Measurements from ENCODE around the gene COL9A1.
"Not testable (repeated sequence)": the region's sequence is repeated elsewhere in the genome, so short reads cannot be mapped to it uniquely, and the experiment has no call there.

The COL9A1 gene

DNA sequence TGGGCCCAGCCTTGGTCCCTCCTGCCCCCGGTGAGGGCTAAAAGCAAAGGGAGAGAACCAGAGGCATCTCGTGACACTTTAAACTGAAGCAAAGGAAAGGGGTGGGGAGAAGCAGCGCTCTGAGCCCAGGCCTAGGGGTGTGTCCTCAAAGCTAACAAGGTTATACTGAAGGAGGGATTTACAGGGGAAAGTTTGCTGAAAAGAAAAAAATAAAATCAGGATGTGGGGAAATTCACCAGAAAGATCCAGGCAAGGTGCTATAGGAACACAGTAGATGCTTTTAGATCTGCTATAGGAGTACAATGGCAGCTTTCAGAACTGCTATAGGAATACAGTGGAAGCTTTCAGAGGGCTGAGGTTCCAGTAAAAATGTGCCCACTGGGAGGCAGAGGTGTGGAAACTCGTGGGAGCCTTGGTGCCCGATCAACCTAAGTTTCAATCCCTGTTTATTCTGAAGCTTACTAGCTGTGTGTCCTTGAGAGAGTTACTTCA is at the start of gene COL9A1:
TSS of gene COL9A1 (minus strand) at position 51 of the 492 bp plus-strand sequence. CDS start 160 bp downstream, outside the sequence.
- H3K27ac Mint-ChIP-seq: no peak within 1 kb of the TSS
- peaks cover 41% of the 10 kb centered on the region for H3K27me3 Mint-ChIP-seq
- no peak within 1 kb of the TSS for H3K4me3 Mint-ChIP-seq
- no peaks in the 10 kb centered on the region for H3K36me3 Mint-ChIP-seq (ENCODE audit: low read depth)
- H3K9me3 Mint-ChIP-seq: no peaks in the 10 kb centered on the region
- no peaks in the 10 kb centered on the region for H3K4me1 Mint-ChIP-seq (ENCODE audit: low read depth)

DNA sequence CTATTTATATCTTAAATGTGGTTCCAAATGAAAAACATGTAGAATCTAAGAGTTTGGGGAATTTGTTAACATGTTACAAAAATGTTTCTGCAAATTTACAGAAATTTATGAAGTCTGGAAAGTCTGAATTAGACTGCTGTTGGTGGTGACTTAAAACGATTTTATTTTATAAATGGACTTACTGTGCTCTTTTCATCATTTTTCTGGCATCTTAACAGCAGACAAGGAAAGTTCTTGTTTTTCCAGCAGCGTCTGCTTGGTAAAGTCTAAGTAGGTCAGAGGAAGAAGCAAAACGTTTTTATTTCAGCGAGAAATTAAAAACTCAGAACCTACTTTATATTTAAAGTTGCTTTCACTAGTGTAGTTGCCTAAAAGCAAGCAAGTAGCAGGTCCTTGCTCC is 48.6 kb upstream of the COL9A1 start:
- H3K9me3 Mint-ChIP-seq: no peaks in the 10 kb centered on the region
- H3K27me3 Mint-ChIP-seq: no peaks in the 10 kb centered on the region
- H3K4me3 Mint-ChIP-seq: no peak overlapping the region
- no peaks in the 10 kb centered on the region for H3K4me1 Mint-ChIP-seq (ENCODE audit: low read depth)
- no peak overlapping the region for H3K27ac Mint-ChIP-seq
- H3K36me3 Mint-ChIP-seq (ENCODE audit: low read depth): no peaks in the 10 kb centered on the region

DNA sequence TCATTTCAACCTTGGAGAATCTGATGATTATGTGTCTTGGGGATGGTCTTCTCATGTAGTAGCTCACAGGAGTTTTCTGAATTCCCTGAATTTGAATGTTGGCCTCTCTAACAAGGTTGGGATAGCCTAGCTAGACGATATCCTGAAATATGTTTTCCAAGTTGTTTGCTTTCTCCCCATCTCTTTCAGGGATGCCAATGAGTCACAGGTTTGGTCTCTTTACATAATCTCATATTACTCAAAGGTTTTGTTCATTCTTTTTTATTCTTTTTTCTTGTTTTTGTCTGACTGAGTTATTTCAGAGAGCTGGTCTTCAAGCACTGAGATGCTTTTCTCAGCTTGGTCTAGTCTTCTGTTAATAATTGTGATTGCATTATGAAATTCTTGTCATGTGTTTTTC is 42.7 kb upstream of the COL9A1 start:
- no peaks in the 10 kb centered on the region for H3K4me1 Mint-ChIP-seq (ENCODE audit: low read depth)

DNA sequence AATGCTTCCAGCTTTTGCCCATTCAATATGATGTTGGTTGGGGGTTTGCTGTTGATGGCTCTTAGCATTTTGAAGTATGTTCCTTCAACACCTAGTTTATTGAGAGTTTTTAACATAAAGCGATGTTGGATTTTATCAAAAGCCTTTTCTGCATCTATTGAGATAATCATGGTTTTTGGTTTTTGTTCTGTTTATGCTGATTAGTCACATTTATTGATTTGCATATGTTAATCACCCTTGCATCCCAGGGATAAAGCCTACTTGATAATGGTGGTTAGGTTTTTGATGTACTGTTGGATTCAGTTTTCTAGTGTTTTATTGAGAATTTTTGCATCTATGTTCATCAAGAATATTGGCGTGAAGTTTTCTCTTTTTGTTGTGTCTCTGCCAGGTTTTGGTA is 40.4 kb upstream of the COL9A1 start:
- H3K36me3 Mint-ChIP-seq (ENCODE audit: low read depth): no peaks in the 10 kb centered on the region
- no peak overlapping the region for H3K27ac Mint-ChIP-seq
- no peaks in the 10 kb centered on the region for H3K4me1 Mint-ChIP-seq (ENCODE audit: low read depth)
- peaks cover 12% of the 10 kb centered on the region for H3K27me3 Mint-ChIP-seq
- H3K9me3 Mint-ChIP-seq: no peaks in the 10 kb centered on the region
- no peak overlapping the region for H3K4me3 Mint-ChIP-seq

More for the DNA sequence above, 42.7 kb upstream of the COL9A1 start:
- H3K27me3 Mint-ChIP-seq: peaks cover 8% of the 10 kb centered on the region
- H3K9me3 Mint-ChIP-seq: no peaks in the 10 kb centered on the region
- H3K36me3 Mint-ChIP-seq (ENCODE audit: low read depth): no peaks in the 10 kb centered on the region
- no peak overlapping the region for H3K27ac Mint-ChIP-seq
- no peak overlapping the region for H3K4me3 Mint-ChIP-seq

DNA sequence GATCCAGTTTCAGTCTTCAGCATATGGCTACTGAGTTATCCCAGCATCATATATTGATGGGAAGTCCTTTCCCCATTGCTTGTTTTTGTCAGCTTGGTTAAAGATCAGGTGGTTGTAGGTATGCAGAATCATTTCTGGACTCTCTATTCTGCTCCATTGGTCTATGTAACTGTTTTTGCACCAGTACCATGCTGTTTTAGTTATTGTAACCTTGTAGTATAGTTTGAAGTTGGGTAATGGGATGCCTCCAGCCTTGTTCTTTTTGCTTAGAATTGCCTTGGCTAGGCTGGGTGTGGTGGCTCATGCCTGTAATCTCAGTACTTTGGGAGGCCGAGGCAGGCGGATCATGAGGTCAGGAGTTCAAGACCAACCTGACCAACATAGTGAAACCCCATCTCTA is 36.9 kb upstream of the COL9A1 start:
- H3K27ac Mint-ChIP-seq; H3K4me1 Mint-ChIP-seq (ENCODE audit: low read depth); H3K36me3 Mint-ChIP-seq (ENCODE audit: low read depth); H3K4me3 Mint-ChIP-seq; H3K9me3 Mint-ChIP-seq: not testable (repeated sequence)
- H3K27me3 Mint-ChIP-seq: peaks cover 11% of the 10 kb centered on the region

DNA sequence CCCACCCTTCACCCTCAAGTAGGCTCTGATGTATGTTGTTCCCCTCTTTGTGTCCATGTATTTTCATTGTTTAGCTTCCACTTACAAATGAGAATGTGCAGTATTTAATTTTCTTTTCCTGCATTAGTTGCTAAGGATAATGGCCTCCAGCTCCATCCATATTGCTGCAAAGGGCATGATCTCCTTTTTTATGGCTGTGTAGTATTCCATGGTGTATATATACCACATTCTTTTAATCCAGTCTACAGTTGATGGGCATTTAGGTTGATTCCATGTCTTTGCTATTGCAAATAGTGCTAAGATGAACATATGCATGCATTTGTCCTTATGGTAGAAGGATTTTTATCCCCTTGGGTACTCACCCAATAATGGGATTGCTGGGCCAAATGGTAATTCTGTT is 35.9 kb upstream of the COL9A1 start:
- H3K36me3 Mint-ChIP-seq (ENCODE audit: low read depth): no peaks in the 10 kb centered on the region
- H3K27ac Mint-ChIP-seq: no peak overlapping the region
- no peak overlapping the region for H3K4me3 Mint-ChIP-seq
- no peaks in the 10 kb centered on the region for H3K9me3 Mint-ChIP-seq
- H3K4me1 Mint-ChIP-seq (ENCODE audit: low read depth): no peaks in the 10 kb centered on the region
- peaks cover 13% of the 10 kb centered on the region for H3K27me3 Mint-ChIP-seq

DNA sequence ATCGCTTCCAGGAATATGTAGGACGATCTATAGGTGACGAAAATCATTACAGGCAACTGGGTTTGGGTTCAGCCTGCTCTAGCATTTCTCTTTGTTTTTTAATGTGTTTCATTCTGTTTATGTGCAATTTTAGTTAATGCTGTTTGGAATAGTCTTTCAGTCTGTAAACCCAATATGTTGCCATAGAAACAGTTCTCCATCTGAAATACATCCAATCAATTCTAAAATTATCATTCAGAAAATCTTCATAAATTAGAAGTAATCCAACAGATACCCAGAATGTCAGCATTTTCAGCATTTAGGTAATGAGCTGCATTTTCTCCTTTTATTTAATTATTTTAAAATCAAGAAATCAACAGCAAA is 34.8 kb upstream of the COL9A1 start:
- peaks cover 22% of the 10 kb centered on the region for H3K27me3 Mint-ChIP-seq
- no peaks in the 10 kb centered on the region for H3K36me3 Mint-ChIP-seq (ENCODE audit: low read depth)
- no peaks in the 10 kb centered on the region for H3K4me1 Mint-ChIP-seq (ENCODE audit: low read depth)
- H3K4me3 Mint-ChIP-seq: no peak overlapping the region
- no peak overlapping the region for H3K27ac Mint-ChIP-seq
- no peaks in the 10 kb centered on the region for H3K9me3 Mint-ChIP-seq

DNA sequence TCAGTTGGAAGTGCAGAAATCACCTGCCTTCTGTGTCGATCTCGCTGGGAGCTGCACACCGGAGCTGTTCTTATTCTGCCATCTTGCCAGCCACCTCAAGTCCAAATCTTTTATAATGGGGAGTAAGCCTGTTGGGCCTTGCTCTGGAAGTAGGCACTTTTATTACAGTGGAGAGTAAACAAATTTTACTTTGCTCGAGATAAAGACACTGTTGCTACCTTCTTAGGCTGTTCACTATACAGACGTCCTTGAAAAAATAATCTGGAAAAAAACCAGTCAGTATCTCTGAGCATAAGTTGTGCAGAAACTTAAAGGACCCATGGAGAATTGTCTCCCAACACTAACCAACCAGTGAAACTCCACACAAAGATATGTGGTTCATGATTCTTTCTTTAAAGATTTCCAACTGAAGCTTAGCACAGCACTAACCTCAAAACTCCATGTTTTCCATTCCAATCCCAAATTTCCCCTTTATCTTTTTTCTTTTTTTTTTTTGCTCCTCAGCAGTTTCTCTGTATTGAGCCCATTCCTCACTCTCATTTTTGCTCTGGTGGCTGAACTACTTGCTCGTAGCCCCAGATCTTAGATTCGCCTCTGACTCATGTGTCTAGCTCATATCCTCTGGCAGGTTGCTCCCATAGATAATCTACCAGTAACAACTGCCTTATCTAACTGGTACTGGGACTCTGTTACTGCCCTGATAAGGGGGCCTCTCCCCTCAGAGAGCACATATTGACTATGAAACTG is 34.3 kb upstream of the COL9A1 start:
- H3K27me3 Mint-ChIP-seq: peaks cover 22% of the 10 kb centered on the region

DNA sequence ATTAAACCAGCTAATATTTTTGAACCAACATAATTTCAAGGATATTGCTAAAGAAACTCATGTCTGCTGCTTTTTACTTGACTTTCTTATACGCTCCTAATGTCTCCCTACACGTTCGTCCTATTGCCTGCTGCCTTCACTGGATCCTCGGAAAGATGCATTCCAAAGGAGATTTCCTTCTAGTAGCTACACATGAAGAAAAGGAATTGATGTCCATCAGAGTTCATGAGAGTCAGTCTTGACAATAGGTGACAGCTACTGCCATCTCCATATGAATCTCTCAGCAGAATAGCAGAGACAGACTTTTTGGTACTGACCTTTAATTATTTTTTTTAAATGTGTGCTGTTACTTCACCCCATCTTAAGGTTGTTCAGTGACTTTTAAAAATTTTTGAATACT is 24.2 kb upstream of the COL9A1 start:
- no peak overlapping the region for H3K27ac Mint-ChIP-seq
- no peaks in the 10 kb centered on the region for H3K27me3 Mint-ChIP-seq
- no peak overlapping the region for H3K4me3 Mint-ChIP-seq
- H3K9me3 Mint-ChIP-seq: no peaks in the 10 kb centered on the region
- no peaks in the 10 kb centered on the region for H3K4me1 Mint-ChIP-seq (ENCODE audit: low read depth)
- H3K36me3 Mint-ChIP-seq (ENCODE audit: low read depth): no peaks in the 10 kb centered on the region

More for the DNA sequence above, 34.3 kb upstream of the COL9A1 start:
- no peaks in the 10 kb centered on the region for H3K9me3 Mint-ChIP-seq
- no peaks in the 10 kb centered on the region for H3K4me1 Mint-ChIP-seq (ENCODE audit: low read depth)
- no peaks in the 10 kb centered on the region for H3K36me3 Mint-ChIP-seq (ENCODE audit: low read depth)
- no peak overlapping the region for H3K27ac Mint-ChIP-seq
- no peak overlapping the region for H3K4me3 Mint-ChIP-seq

DNA sequence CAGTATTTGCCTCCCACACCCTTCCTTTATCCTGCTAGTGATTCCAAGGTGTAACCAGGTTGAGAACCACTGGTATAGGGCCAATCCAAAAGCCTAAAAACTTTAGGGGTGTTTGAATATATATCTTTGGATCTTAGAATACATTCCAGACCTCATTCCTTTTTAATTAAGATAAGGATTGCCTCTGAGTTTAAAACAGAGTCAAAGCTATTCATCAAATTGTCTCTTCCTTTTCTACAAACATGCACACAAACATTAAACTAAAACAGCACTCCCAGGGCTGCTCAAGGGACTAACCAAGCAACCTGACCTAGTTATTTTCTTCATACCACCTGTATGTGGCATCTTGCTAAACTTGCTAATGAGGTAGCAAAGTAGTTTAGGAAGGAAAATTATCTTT is 22.1 kb upstream of the COL9A1 start:
- Mint-ChIP-seq H3K27ac (no peak overlapping the region), H3K4me1 (ENCODE audit: low read depth) (no peaks in the 10 kb centered on the region), H3K9me3 (no peaks in the 10 kb centered on the region), H3K4me3 (no peak overlapping the region), H3K27me3 (no peaks in the 10 kb centered on the region), H3K36me3 (ENCODE audit: low read depth) (no peaks in the 10 kb centered on the region)

DNA sequence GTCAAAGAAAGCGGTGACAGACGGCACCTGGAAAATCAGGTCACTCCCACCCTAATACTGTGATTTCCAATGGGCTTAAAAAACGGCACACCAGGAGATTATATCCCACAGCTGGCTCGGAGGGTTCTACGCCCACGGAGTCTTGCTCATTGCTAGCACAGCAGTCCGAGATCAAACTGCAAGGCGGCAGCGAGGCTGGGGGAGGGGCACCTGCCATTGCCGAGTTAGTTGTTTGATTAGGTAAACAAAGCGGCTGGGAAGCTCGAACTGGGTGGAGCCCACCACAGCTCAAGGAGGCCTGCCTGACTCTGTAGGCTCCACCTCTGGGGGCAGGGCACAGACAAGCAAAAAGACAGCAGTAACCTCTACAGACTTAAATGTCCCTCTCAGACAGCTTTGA is 14.9 kb upstream of the COL9A1 start:
- H3K27ac Mint-ChIP-seq; H3K4me3 Mint-ChIP-seq; H3K4me1 Mint-ChIP-seq (ENCODE audit: low read depth); H3K36me3 Mint-ChIP-seq (ENCODE audit: low read depth); H3K9me3 Mint-ChIP-seq: not testable (repeated sequence)
- peaks cover 34% of the 10 kb centered on the region for H3K27me3 Mint-ChIP-seq

DNA sequence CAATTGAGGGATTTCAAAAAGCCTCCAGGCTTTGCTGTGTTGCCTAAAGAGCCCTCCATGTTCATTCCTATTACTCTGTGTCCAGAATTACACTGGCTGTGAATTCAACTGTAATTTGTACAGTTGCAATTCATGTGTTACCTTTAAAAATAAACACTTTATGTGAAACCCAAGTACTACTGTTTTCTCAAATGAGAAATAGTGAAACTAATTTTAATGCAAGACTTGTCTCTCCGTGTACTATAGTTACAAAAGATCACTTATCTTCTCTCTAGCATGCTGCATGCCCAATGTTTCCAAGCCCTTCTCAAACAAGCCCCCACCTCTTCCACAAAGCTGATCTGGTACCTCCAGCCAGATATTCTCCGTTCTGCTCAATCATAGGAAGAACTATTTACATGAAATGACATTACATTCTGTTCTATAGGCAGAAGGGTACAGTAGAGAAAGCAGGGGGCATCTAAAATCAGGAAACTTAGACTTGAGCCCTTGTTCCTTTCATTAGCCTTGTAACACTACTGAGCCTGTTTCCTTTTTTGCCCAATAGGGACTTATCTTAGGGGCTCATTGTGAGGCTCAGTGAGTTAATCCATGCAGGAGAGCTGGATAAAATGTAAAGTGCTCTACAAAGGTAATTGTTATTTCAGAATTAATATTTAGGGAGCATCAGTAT is 12.3 kb upstream of the COL9A1 start:
- Mint-ChIP-seq H3K4me1 (ENCODE audit: low read depth) (peaks cover 6% of the 10 kb centered on the region), H3K4me3 (no peak overlapping the region), H3K27ac (no peak overlapping the region), H3K27me3 (peaks cover 45% of the 10 kb centered on the region), H3K36me3 (ENCODE audit: low read depth) (no peaks in the 10 kb centered on the region), H3K9me3 (no peaks in the 10 kb centered on the region)

DNA sequence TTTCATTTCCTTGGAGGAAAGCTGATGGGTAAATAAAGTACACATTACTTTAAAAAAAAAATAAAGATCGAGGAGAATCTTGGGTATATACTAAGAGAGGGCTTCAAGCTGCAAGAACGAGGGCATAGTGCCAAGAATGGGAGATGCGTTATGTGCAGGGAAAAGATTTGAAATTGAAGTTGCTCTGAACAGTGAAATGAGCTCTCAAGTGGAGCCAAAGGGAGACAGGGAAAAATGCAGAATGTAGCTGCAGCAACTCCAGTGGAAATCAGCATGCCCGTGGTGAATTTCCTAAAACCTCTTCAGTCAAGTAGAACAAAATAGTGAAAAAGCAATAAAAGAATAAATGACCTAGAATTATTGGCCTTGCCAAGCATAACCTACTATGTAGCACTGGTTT is 11.4 kb upstream of the COL9A1 start:
- H3K4me3 Mint-ChIP-seq: no peak overlapping the region
- peaks cover 47% of the 10 kb centered on the region for H3K27me3 Mint-ChIP-seq
- no peaks in the 10 kb centered on the region for H3K36me3 Mint-ChIP-seq (ENCODE audit: low read depth)
- peaks cover 6% of the 10 kb centered on the region for H3K4me1 Mint-ChIP-seq (ENCODE audit: low read depth)
- H3K9me3 Mint-ChIP-seq: no peaks in the 10 kb centered on the region
- no peak overlapping the region for H3K27ac Mint-ChIP-seq

DNA sequence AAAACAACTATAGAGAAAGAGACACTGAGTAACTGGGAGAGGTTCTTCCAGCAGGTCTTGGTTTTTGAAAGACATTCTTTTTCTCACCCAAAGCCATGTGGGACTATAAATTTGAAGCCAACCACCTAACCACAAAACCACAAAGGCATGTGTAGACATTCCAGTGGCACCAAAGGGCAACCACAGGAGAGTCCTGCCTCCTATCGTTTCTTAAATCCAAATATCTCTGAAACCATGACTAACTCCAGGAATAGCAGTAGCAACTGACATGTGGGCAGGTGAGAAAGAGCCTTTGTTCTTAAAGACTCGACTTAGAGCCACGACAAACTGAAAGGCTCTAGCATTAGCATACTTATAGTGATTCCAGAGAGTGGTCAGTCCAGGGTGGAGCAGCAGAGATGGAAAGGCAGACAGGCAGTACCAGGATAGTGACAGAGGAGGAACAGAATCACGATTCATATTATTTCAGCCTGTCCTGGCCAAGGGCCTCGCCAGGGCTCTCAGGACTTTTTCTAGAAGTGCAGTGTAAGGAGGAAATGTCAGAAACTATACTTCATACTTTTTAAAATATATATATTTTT is 9.4 kb upstream of the COL9A1 start:
- H3K4me3 Mint-ChIP-seq: no peak overlapping the region
- H3K4me1 Mint-ChIP-seq (ENCODE audit: low read depth): peaks cover 6% of the 10 kb centered on the region
- no peaks in the 10 kb centered on the region for H3K9me3 Mint-ChIP-seq

DNA sequence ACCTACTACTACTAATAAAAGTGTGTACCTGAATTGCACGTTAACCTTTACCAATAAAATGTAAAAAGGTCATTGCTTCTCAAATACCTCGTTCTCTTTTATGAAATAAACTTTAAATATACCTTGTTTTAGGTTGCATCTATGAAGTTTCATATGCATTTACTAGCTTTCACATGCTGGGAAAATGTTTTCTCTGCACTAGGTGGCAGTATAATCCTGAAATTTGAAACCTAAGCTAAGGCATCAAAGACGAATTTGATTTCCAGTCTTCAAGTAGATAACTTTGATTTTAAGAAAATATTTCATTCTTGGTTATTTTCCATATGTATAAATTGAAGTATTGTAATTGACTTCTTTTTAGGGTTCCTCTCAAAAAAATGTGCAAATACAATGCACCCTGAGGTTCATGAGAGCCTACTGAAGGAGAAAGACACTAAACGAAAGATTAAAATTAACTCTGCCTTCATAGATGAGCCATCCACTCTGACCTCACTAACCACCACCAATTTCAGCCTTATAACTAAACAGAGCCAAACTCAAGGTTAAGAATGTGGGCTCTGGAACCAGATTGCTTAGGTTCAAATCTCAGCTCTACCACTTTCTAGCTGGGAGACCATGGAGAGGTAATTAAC is 7.3 kb upstream of the COL9A1 start:
- Mint-ChIP-seq H3K9me3 (no peaks in the 10 kb centered on the region), H3K4me3 (no peak overlapping the region), H3K27ac (no peak overlapping the region), H3K36me3 (ENCODE audit: low read depth) (no peaks in the 10 kb centered on the region), H3K4me1 (ENCODE audit: low read depth) (peaks cover 6% of the 10 kb centered on the region), H3K27me3 (peaks cover 44% of the 10 kb centered on the region)

More for the DNA sequence above, 9.4 kb upstream of the COL9A1 start:
- Mint-ChIP-seq H3K27ac (no peak overlapping the region), H3K36me3 (ENCODE audit: low read depth) (no peaks in the 10 kb centered on the region), H3K27me3 (peaks cover 42% of the 10 kb centered on the region)
